Upper lobe of right lung (tissue), 1 donor: ENCODE results near the gene KSR1. TPM values are rescaled to one million over a fixed set of nuclear protein-coding genes. Genes with fewer than 3 reads are reported as not detected.

ENCODE experiments used
- ATAC-seq: fragments of 200-7000 bp; cut with Tn5 transposase; one replicate; pipeline ENCODE4 v1.9.1; 2020; ENCODE audit warnings: mild to moderate bottlenecking, moderate library complexity
- DNase-seq: peaks from one replicate; pipeline ENCODE4 v3.0.0-alpha.2; 2020
- H3K27ac ChIP-seq: fragments of 200-600 bp; one replicate; pipeline ENCODE4 v1.8.0; 2022
- H3K27me3 ChIP-seq: fragments of 200-600 bp; one replicate; pipeline ENCODE4 v1.8.0; 2022; ENCODE audit warnings: mild to moderate bottlenecking
- H3K36me3 ChIP-seq: fragments of 200-600 bp; one replicate; pipeline ENCODE4 v1.8.0; 2022
- H3K4me1 ChIP-seq: fragments of 200-600 bp; one replicate; pipeline ENCODE4 v1.8.0; 2022
- H3K4me3 ChIP-seq: fragments of 200-600 bp; one replicate; pipeline ENCODE4 v1.8.0; 2022; ENCODE audit warnings: mild to moderate bottlenecking
- H3K9me3 ChIP-seq: fragments of 200-600 bp; one replicate; pipeline ENCODE4 v1.8.0; 2022
- intact Hi-C: fragments of 100-400 bp; cut with DNase I; formaldehyde crosslinking; loops from one replicate; pipeline ENCODE4 v1.11.0; 2022
- total RNA-seq: library from RNA; stranded (reverse); fragmentation: NEBNext Ultra II Directional; extraction: Animal tissue kit (Norgen Biotek cat#: 25700); gene quantifications from one replicate; pipeline ENCODE4 v1.2.1, GENCODE V29; 2021
- TF ChIP-seq, protein P1 (sequence below): fragments of 200-600 bp; IDR thresholded peaks from one replicate; pipeline ENCODE4 v1.8.0; 2022; ENCODE audit warnings: antibody characterized with exemption
- donor health status: DM: no; HTN: yes; CAD: no; lungs with severe emphysema.

Gene KSR1
- total RNA-seq, 1 donor from 2014 or later, result 52.5 TPM

DNA sequence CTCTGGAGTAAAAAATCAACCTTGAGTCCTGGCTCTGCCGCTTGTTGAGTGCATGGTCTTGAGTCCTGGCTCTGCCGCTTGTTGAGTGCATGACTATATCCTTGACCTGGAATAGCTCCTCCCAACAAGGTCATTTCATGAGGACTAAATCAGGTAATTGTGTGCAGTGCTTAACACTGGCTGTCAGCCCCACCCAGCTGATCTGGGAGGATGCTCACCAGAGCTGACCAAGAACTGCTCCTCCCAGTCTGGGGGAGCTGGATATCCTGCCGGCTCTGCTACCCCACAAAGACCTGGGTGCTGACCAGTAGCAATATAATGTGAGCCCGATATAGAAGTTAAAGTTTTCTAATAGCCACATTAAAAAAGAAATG, 154.0 kb downstream of the KSR1 start:
- intact Hi-C loops, result no loop called here
- no peak for DNase-seq
- TF ChIP-seq, protein P1, sequence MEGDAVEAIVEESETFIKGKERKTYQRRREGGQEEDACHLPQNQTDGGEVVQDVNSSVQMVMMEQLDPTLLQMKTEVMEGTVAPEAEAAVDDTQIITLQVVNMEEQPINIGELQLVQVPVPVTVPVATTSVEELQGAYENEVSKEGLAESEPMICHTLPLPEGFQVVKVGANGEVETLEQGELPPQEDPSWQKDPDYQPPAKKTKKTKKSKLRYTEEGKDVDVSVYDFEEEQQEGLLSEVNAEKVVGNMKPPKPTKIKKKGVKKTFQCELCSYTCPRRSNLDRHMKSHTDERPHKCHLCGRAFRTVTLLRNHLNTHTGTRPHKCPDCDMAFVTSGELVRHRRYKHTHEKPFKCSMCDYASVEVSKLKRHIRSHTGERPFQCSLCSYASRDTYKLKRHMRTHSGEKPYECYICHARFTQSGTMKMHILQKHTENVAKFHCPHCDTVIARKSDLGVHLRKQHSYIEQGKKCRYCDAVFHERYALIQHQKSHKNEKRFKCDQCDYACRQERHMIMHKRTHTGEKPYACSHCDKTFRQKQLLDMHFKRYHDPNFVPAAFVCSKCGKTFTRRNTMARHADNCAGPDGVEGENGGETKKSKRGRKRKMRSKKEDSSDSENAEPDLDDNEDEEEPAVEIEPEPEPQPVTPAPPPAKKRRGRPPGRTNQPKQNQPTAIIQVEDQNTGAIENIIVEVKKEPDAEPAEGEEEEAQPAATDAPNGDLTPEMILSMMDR, result no peak

DNA sequence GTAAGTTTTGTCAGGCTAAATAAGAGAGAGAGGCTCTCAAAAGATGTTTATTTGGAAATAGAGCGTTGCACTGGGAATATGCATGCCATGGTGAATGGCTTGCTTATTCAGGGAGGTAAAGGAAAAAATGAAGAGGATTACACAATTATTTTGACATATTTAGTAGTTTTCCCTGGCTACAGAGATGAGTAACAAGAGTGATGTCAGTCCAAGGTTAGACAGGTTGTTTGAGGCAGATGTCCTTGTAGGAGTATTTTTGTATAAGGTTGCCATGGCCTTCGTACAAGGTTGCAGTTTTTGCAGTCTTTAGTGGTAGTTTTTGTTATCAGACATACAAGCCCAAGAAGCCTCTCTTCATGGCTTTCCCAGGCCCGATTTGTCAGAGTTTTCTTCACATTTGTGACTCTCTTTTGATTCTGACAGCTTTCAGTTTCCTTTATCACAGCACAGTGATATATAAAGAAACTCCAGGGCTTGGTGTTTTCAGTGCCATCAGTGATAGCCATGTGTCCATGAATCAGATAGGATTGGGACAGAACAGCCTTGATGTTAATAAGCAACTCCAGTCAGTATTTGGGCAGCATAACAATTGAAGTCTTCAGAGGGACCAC, 156.0 kb downstream of the KSR1 start:
- TF ChIP-seq, protein P1, result no peak
- H3K9me3 ChIP-seq, result no peaks in the 10 kb centered on the region
- H3K4me3 ChIP-seq, result no peak overlapping the region
- ATAC-seq, result no peak
- H3K27me3 ChIP-seq, result no peaks in the 10 kb centered on the region
- peaks cover 90% of the 10 kb centered on the region for H3K36me3 ChIP-seq
- DNase-seq, result no peak
- intact Hi-C loops, result no loop called here
- H3K27ac ChIP-seq, result no peak overlapping the region
- H3K4me1 ChIP-seq, result no peaks in the 10 kb centered on the region

More for the DNA sequence above, 154.0 kb downstream of the KSR1 start:
- Histone ChIP-seq H3K4me1 (no peaks in the 10 kb centered on the region), H3K27ac (no peak overlapping the region), H3K27me3 (no peaks in the 10 kb centered on the region), H3K36me3 (peaks cover 93% of the 10 kb centered on the region), H3K9me3 (no peaks in the 10 kb centered on the region), H3K4me3 (no peak overlapping the region)
- no peak for ATAC-seq

DNA sequence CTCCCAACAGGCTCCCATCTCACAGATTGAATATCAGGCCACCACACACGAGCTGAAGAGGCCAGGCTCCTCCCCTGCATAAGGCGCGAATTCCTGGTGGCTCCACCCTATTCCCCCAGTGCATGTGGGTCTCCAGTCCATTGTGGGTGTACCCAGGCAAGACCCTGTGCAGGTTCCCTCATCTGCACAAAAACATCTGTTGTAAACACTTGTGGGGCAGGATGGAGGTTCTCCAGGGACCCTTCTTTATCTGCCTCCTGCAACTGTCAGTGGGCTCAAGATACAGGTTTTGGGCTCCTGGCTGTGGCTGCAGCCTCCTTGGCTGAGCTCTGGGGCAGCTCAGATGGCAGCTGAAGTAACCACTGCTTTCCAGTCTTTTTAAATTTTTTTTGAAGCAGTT, 157.2 kb downstream of the KSR1 start:
- H3K27ac ChIP-seq, result no peak overlapping the region
- DNase-seq (no peak), ATAC-seq (no peak)
- H3K36me3 ChIP-seq, result peaks cover 96% of the 10 kb centered on the region
- no peaks in the 10 kb centered on the region for H3K4me1 ChIP-seq
- no peaks in the 10 kb centered on the region for H3K27me3 ChIP-seq
- TF ChIP-seq, protein P1, result no peak
- H3K4me3 ChIP-seq, result no peak overlapping the region
- intact Hi-C loops, result no loop called here
- H3K9me3 ChIP-seq, result no peaks in the 10 kb centered on the region

DNA sequence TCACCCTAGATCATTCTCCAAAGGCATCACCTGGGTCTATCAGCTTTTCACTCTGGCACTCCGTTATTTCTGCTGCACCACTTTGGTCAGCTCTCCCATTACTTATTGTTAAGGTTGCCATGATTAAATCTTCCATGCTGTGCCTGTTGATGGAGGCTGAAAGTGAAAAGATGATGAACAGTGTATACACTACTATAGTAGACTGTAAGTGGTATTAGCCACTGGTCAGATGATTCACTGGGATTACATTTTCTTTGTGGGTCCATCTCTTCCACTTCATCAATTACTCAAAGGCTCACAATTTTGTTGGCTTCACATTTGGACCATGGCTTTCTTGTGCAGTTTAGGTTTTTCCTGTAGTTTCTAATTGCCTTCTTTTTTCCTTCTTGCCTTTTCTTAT, 158.9 kb downstream of the KSR1 start:
- Histone ChIP-seq H3K9me3 (no peaks in the 10 kb centered on the region), H3K4me1 (no peaks in the 10 kb centered on the region), H3K36me3 (peaks cover 90% of the 10 kb centered on the region), H3K4me3 (no peak overlapping the region), H3K27me3 (no peaks in the 10 kb centered on the region), H3K27ac (no peak overlapping the region)
- ATAC-seq, result no peak
- TF ChIP-seq, protein P1, result no peak
- DNase-seq, result no peak
- intact Hi-C loops, result no loop called here

DNA sequence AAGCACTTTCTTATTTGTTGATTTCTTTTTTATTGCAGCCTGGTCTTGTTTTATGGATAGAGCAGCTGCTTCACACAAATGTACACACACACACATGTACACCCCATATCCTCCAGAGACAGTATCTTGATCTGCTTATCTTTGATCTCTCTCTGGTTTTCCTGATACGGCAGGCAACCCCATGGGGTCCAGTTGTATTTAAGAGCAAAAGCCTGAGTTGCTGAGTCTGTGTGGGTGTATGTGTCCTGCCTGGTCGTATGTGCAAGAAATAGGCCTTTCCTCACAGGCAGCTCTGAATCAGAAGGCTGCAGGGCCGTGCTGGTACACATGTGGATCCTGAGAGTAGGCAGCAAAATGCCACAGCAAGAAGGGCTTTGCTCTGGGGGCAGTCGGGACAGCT, 160.2 kb downstream of the KSR1 start:
- Histone ChIP-seq H3K9me3 (no peaks in the 10 kb centered on the region), H3K4me1 (no peaks in the 10 kb centered on the region), H3K27ac (no peak overlapping the region), H3K4me3 (no peak overlapping the region), H3K36me3 (peaks cover 89% of the 10 kb centered on the region), H3K27me3 (no peaks in the 10 kb centered on the region)
- intact Hi-C loops, result no loop called here
- TF ChIP-seq, protein P1, result no peak
- DNase-seq (no peak), ATAC-seq (no peak)

DNA sequence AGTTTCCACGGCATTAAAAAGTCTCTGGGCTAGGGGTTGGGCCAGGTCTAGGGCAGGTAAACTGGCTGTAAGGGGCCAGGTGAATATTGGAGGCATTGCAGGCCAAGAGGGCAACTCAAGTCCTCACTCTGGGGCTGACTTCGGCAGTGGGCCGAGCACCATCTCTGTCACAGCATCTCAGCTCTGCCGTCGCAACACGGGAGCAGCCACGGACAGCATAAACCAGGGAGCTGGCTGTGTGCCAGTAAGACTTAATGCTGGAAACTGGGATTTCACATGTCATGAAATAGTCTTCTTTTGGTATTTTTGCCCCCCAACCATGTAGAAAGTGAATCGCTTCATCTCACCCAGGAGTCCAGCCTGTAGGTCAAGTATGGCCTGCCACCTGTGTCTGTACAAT, 162.2 kb downstream of the KSR1 start:
- intact Hi-C loops, result no loop called here
- DNase-seq (no peak), ATAC-seq (no peak)
- H3K9me3 ChIP-seq, result no peaks in the 10 kb centered on the region
- H3K27ac ChIP-seq, result no peak overlapping the region
- no peaks in the 10 kb centered on the region for H3K27me3 ChIP-seq
- H3K4me1 ChIP-seq, result no peaks in the 10 kb centered on the region
- peaks cover 89% of the 10 kb centered on the region for H3K36me3 ChIP-seq
- no peak overlapping the region for H3K4me3 ChIP-seq
- TF ChIP-seq, protein P1, result no peak
